Neural crest cell (in vitro differentiated cells): ENCODE results near the gene ZGRF1. TPM values are rescaled to one million over a fixed set of nuclear protein-coding genes. Genes with fewer than 3 reads are reported as not detected.
"Not testable (repeated sequence)": the region's sequence is repeated elsewhere in the genome, so short reads cannot be mapped to it uniquely, and the experiment has no call there.

Experiments
- DNase-seq: peaks from one replicate; pipeline ENCODE4 v3.0.0; 2021; ENCODE audit warnings: low read depth, mixed read lengths, low spot score
- H3K27ac Mint-ChIP-seq: one replicate; pipeline ENCODE4 v1.8.0; 2021; ENCODE audit warnings: mild to moderate bottlenecking, mixed read lengths; ENCODE audit not compliant: unreplicated experiment
- H3K27me3 Mint-ChIP-seq: 2 replicates; pipeline ENCODE4 v1.8.0; 2021; ENCODE audit warnings: low read depth, mild to moderate bottlenecking, mixed read lengths
- H3K36me3 Mint-ChIP-seq: 2 replicates; pipeline ENCODE4 v1.8.0; 2021; ENCODE audit warnings: low read depth, mild to moderate bottlenecking, mixed read lengths
- H3K4me1 Mint-ChIP-seq: 2 replicates; pipeline ENCODE4 v1.8.0; 2021; ENCODE audit warnings: mixed read lengths
- H3K4me3 Mint-ChIP-seq: one replicate; pipeline ENCODE4 v1.8.0; 2021; ENCODE audit warnings: mild to moderate bottlenecking, mixed read lengths
- H3K9me3 Mint-ChIP-seq: 2 replicates; pipeline ENCODE4 v1.8.0; 2021; ENCODE audit warnings: mixed read lengths
- total RNA-seq: library from RNA; stranded (reverse); gene quantifications from 2 replicates; pipeline ENCODE4 v1.2.1, GENCODE V29; 2021
- TF ChIP-seq, protein P1 (sequence below): fragments of 200-600 bp; sonication (generic); conservative IDR thresholded peaks from 2 replicates; pipeline ENCODE4 v1.5.0; 2021; ENCODE audit warnings: antibody characterized with exemption, mild to moderate bottlenecking

ZGRF1 gene
- total RNA-seq, 1 donor from 2014 or later: 36.0 TPM

DNA sequence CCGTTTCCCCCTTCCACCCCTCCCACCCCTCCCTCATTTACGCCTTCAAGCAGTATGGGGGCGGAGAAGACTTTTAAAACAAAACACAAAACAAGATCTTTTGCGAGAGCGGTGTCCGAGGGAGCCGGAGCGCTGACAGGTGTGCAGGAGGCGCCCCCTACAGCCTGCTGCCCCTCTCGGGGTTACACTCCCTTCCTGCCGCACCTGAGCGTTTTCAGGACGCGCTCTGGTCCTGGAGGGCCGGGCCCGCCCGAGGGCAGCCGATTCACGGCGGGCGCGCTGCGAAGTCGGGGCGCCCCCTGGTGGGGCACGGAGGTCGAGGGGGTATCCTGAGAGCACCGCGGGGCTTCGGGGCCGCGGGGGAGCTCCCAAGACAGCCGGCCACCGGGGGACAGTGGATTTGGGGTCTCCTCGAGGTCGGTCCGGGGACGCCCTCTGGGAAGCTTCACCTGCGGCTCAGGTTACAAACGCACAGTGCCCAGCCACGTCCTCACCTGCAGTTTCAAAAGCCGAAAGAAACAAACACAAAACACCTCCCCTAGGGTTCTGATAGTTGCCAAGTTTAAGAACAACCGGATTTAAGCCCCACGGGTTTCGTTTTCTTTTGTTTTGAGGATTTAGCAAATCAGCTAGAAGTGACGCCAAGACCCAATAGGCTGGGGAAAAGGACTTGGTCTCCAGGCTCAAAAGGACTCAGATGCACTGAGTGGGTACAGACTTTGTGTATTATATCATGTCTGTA is 112.8 kb downstream of the ZGRF1 start:
- Mint-ChIP-seq H3K4me3 (peak overlapping the region; percentile 65), H3K27ac (no peak overlapping the region)

DNA sequence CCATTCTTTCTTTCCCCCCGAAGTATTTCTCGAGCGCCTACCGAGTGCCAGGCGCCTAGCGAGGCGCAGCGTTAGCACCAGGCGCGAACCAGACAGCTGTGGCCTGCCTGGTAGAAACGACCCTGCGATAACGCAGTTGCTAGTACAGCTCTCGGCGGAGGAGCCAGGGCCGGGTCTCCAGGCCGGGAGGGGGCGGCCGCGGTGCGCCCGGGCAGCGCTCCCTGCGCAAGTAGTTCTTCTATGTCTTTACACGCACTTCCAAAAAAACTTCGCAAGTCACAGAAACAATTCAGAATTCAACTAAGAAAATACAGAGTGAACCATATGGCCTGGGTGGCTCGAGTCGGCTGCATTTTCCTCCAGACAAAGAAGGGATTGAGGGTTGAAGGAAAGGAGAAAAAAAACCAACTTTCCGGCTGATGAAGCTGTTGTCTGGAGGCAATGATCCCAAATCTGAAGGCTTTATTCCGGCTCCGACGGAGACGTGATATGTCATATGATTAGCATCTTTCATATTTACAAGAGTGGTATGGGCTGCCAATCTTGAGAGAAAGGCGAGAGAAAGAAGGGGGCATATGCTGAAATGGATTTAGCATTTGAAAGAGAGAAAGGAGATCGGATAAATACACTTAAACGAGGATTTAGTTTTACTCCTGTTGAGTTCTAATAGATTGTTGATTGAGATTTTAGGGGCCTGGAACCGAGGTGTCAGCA is 113.5 kb downstream of the ZGRF1 start:
- DNase-seq: peak; percentile 46
- Mint-ChIP-seq H3K27me3 (peaks cover 95% of the 10 kb centered on the region), H3K9me3 (no peaks in the 10 kb centered on the region), H3K27ac (no peak overlapping the region), H3K4me3 (peak overlapping the region; percentile 75), H3K4me1 (peaks cover 43% of the 10 kb centered on the region), H3K36me3 (no peaks in the 10 kb centered on the region)
- TF ChIP-seq, protein P1, sequence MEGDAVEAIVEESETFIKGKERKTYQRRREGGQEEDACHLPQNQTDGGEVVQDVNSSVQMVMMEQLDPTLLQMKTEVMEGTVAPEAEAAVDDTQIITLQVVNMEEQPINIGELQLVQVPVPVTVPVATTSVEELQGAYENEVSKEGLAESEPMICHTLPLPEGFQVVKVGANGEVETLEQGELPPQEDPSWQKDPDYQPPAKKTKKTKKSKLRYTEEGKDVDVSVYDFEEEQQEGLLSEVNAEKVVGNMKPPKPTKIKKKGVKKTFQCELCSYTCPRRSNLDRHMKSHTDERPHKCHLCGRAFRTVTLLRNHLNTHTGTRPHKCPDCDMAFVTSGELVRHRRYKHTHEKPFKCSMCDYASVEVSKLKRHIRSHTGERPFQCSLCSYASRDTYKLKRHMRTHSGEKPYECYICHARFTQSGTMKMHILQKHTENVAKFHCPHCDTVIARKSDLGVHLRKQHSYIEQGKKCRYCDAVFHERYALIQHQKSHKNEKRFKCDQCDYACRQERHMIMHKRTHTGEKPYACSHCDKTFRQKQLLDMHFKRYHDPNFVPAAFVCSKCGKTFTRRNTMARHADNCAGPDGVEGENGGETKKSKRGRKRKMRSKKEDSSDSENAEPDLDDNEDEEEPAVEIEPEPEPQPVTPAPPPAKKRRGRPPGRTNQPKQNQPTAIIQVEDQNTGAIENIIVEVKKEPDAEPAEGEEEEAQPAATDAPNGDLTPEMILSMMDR: peak; percentile 34

More for the DNA sequence above, 112.8 kb downstream of the ZGRF1 start:
- Mint-ChIP-seq H3K9me3 (no peaks in the 10 kb centered on the region), H3K4me1 (peaks cover 43% of the 10 kb centered on the region), H3K36me3 (no peaks in the 10 kb centered on the region), H3K27me3 (peaks cover 91% of the 10 kb centered on the region)
- TF ChIP-seq, protein P1: peak; percentile 89
- DNase-seq: peak; percentile 75

DNA sequence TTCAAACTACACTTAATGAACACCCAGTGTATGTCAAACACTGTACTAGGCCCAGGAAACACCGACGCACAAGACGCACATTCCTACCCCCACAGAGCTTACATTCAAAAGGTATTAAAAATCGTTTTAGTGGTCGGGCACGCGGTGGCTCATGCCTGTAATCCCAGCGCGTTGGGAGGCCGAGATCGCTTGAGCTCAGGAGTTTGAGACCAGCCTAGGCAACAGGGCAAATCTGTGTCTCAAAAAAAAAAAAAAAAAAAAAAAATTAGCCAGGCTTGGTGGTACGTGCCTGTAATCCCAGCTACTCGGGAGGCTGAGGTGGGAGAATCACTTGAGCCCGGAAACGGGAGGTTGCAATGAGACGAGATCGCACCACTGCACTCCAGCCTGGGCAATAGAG is 114.3 kb downstream of the ZGRF1 start:
- Mint-ChIP-seq H3K27me3 (peaks cover 96% of the 10 kb centered on the region), H3K4me3 (peak overlapping the region; percentile 75)

DNA sequence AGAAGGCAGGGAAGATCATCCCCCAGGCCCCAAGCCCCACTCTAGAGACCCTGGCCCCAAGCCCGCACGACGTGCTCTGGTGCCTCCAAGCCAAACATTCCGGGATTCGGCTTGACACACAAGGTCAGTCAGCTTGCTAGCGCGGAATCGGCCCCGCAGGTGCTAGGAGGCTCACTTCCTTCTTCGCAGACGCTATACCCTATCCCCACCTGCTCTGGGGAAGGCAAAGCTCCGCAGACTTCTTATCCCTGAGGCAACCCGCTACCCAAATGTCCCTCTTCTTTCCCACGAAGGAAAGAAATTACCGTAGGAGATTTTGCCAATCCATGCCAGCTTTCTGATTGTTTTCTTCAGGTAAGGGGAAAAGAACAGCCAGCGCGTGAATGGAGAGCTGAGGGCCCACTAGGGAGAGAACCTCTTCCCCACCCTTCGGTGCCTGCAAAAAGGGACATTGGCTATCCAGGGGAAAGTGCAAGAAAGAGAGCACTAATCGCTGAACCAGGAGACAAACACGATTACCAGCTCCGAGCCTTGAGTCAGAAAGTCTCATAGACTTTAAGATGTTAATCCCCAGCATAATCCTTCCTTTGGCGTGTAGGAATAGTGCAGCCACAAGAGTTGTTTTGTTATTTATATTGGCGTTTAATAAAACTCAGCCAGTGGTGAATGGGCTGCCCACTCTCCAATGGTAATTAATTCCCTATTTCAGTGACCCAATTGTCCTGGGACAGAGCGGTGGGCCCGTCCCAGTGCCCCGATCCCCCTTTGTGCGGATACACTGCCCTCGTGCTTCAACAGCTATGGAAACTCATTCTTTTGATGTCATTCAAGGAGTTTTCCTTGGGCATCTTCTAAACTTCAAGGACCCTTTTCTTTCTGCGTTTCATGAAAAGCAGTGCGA is 115.3 kb downstream of the ZGRF1 start:
- peaks cover 98% of the 10 kb centered on the region for H3K27me3 Mint-ChIP-seq
- H3K4me1 Mint-ChIP-seq: peaks cover 55% of the 10 kb centered on the region
- no peak for DNase-seq

More for the DNA sequence above, 114.3 kb downstream of the ZGRF1 start:
- H3K9me3 Mint-ChIP-seq, H3K27ac Mint-ChIP-seq, DNase-seq, H3K36me3 Mint-ChIP-seq: not testable (repeated sequence)
- peaks cover 47% of the 10 kb centered on the region for H3K4me1 Mint-ChIP-seq

DNA sequence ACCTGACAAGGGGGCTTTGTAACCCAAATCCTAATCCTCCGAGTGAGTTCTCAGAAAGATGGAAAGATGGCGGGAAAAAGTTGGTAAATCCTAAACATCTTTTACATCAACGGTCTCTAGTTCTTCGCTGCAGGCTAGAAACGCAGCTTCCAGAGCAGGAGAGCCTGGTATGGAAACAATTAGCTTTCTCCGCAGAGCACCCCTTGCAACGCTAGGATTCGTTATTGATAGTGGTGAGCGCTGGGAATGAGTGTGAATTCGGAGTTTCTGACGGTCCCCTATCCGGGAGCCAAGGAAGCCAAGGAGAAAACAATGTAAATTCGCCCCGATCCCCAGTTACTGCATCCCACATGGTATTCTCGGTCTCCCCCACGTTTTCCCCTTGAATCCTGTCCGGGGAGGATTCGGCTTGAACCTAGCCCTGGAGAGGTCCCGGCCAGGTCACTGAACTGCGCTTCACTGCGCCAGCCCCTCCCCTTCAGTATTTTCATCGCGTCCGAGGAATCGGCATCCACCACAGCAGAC is 116.0 kb downstream of the ZGRF1 start:
- Mint-ChIP-seq H3K36me3 (no peaks in the 10 kb centered on the region), H3K27me3 (peaks cover 99% of the 10 kb centered on the region), H3K9me3 (no peaks in the 10 kb centered on the region), H3K4me1 (peaks cover 61% of the 10 kb centered on the region), H3K27ac (no peak overlapping the region), H3K4me3 (peak overlapping the region; percentile 71)
- peak; percentile 8 for DNase-seq
- TF ChIP-seq, protein P1: no peak

More for the DNA sequence above, 115.3 kb downstream of the ZGRF1 start:
- Mint-ChIP-seq H3K4me3 (peak overlapping the region; percentile 71), H3K36me3 (no peaks in the 10 kb centered on the region), H3K27ac (no peak overlapping the region), H3K9me3 (no peaks in the 10 kb centered on the region)
- TF ChIP-seq, protein P1: no peak
